ENCODE measurements around the gene SATL1. TPM values are rescaled to one million over a fixed set of nuclear protein-coding genes. Genes with fewer than 3 reads are reported as not detected.
"Not testable (repeated sequence)": the region's sequence is repeated elsewhere in the genome, so short reads cannot be mapped to it uniquely, and the experiment has no call there.

SATL1 gene
- polyA plus RNA-seq, 4 donors, result 0.49 to 0.84 (median 0.60) TPM

DNA sequence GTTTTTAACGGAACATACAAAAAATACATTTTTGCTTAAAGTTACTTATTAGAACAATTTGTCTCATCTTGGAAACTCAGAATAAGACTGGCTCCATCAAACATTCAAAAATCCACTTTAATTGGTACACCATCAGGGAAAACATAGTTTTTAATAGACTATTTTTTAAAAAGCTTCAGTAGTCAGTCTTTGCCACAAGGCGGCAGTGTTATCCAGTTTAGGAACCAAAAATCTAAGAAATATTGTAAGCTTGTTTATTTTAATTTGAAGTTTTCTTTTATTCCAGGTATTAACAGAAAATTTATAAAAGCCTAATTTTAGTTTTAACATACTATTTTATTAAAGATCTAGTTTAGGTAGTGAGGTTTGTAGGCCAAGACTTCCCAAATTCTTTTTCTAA, 132.2 kb downstream of the SATL1 start:
- DNase-seq (ENCODE audit: low read depth in 4 of 4, low spot score in 2 of 4), result no peak

DNA sequence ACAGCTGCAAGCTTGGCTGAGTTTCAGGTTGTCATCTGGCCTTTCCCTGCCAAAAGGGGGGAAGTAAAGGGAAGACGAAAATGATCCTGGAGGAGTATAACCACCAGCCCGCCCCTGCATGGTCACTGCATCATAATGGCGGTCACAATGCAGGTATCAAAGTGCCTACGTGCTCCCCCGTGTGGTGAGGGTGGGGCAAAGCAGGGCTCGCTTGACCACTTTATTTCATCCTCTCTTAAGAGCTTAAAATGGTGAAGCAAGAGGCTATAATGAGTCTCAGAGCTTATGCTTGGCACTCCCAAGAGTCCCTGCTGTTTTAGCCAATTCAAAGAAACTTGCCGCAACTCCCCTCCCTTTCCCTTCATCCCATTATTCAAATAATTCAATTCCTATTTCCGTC, 134.3 kb downstream of the SATL1 start:
- no peak for DNase-seq (ENCODE audit: low read depth in 4 of 4, low spot score in 2 of 4)

- DNase-seq (ENCODE audit: low read depth in 4 of 4, low spot score in 2 of 4), result no peak
These were observed 135.4 kb downstream of the SATL1 start for GRCh38 chrX:85108165-85108564.

DNA sequence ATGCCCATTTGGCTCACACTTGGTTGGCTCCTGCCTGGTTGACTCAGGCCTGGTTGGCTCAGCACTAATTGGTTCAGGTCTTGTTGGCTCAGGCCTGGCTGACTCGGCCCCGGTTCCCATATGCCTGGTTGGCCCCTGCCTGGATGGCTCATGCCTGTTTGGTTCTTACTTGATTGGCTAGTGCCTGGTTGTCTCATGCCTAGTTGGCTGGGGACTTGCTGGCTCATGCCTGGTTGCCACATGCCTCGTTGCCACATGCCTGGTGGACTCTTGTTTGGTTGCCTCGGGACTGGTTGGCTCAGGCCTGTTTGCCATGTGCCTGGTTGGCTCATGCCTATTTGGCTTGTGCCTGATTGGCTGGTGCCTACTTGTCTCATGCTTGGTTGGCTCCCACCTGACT, 136.2 kb downstream of the SATL1 start:
- no peak for DNase-seq (ENCODE audit: low read depth in 4 of 4, low spot score in 2 of 4)

DNA sequence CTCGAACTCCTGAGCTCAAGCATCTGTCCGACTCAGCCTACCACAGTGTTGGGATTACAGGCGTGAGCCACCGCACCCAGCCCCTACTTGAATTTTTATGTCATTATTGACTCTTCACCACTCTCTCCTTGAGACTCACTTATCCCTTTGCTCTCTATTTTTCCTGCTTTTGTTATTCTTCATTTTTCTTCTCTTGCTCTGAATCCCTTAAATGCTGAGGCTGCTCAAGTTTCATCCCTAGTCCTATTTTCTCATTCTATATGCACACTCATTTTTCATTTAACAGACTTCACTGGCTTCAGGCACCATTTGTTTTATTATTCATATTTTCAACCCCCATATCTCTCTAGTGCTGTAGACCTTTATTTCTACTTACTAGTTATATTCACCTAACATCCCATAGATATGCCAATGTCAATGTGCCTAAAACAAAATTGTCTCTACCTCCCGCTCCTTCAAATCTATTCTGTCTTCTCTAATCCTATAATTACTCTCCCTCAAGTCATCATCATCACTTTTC, 154.2 kb downstream of the SATL1 start:
- no peak for DNase-seq (ENCODE audit: low read depth in 4 of 4, low spot score in 2 of 4)

DNA sequence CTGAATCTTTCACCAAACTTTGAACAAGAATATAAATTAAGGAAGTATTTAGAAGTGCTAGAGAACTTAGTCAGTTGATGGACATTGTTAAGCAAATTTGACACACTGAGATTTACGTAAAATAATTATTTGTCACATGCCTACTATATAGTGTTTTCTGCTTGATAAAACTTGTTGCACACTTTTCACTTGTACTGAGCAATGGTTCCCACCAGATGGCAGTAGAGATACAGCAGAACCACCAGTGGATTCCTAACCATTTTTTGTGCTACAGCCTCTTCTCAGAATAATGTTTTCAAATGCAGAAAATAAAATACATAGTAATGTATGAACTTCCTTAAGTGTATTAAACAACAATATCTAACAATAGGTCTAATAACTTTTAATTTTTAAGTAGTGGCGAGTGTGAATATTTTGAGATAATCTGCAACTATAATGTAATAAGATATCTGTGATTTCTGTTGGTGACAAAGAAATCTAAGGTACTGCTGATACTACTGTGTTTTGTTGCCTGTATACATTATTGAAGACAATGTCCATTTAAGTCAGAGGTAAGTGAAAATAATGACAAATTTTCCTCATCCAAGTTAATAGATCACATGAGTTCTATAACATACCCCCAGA, 158.7 kb downstream of the SATL1 start:
- peak in 2 of 4 donors; percentile 0 to 1 for DNase-seq (ENCODE audit: low read depth in 4 of 4, low spot score in 2 of 4)

GRCh38 chrX:85077247-85077646, 166.3 kb downstream of the SATL1 start:
- not testable (repeated sequence) for DNase-seq (ENCODE audit: low read depth in 4 of 4, low spot score in 2 of 4)

- DNase-seq (ENCODE audit: low read depth in 4 of 4, low spot score in 2 of 4), result no peak
These were observed 177.9 kb downstream of the SATL1 start for GRCh38 chrX:85065512-85066198.

GRCh38 chrX:85052636-85053343, 190.8 kb downstream of the SATL1 start:
- no peak for DNase-seq (ENCODE audit: low read depth in 4 of 4, low spot score in 2 of 4)

- DNase-seq (ENCODE audit: low read depth in 4 of 4, low spot score in 2 of 4), result no peak
These were observed 191.4 kb downstream of the SATL1 start for GRCh38 chrX:85052205-85052604.

GRCh38 chrX:85051627-85052026, 192.0 kb downstream of the SATL1 start:
- no peak for DNase-seq (ENCODE audit: low read depth in 4 of 4, low spot score in 2 of 4)

Other genes with a start within 250 kb of the SATL1 start
- 10 to 100 TPM; 17.7 to 25.9 (median 22.2) TPM for gene APOOL, start 239.9 kb downstream of the SATL1 start, polyA plus RNA-seq (ENCODE audit: insufficient read length in 4 of 4)
- 10 to 100 TPM; 61.7 to 85.0 (median 75.6) TPM for gene ZNF711, start 212 bp upstream of the SATL1 start, polyA plus RNA-seq (ENCODE audit: insufficient read length in 4 of 4)
- under 1 TPM; 0.17 to 0.92 (median 0.40) TPM for gene POF1B, start 135.9 kb upstream of the SATL1 start, polyA plus RNA-seq (ENCODE audit: insufficient read length in 4 of 4)